ENCODE data around the gene FHOD1. TPM values are rescaled to one million over a fixed set of nuclear protein-coding genes. Genes with fewer than 3 reads are reported as not detected.
A peak's percentile ranks its signal among the peaks of the same experiment; 100 is the strongest.

FHOD1 gene
- total RNA-seq, 1 experiment from 2014 or later, result 23.2 TPM

- peaks cover 29% of the 10 kb centered on the region for H3K36me3 ChIP-seq
- H3K27ac ChIP-seq, result no peak overlapping the region
- no peak for DNase-seq
- H3K4me3 ChIP-seq, result peak overlapping the region; percentile 92
- no peaks in the 10 kb centered on the region for H3K27me3 ChIP-seq
- peaks cover 16% of the 10 kb centered on the region for H3K4me1 ChIP-seq
- H3K9me3 ChIP-seq (replicated peaks), result no peaks in the 10 kb centered on the region
Observed at GRCh38 chr16:67191411-67191994, 55.8 kb downstream of the FHOD1 start.

GRCh38 chr16:67190448-67191399, 56.6 kb downstream of the FHOD1 start:
- Histone ChIP-seq H3K27ac (no peak overlapping the region), H3K9me3 (replicated peaks) (no peaks in the 10 kb centered on the region), H3K27me3 (no peaks in the 10 kb centered on the region), H3K36me3 (peaks cover 22% of the 10 kb centered on the region), H3K4me1 (peaks cover 16% of the 10 kb centered on the region), H3K4me3 (no peak overlapping the region)
- DNase-seq, result peak; percentile 65 to 79

- no peak within 1 kb of the TSS for H3K4me3 ChIP-seq
- H3K27me3 ChIP-seq, result no peaks in the 10 kb centered on the region
- DNase-seq, result peak in 1 of 2 experiments; percentile 54
- peaks cover 16% of the 10 kb centered on the region for H3K4me1 ChIP-seq
- no peaks in the 10 kb centered on the region for H3K9me3 ChIP-seq (replicated peaks)
- H3K36me3 ChIP-seq, result peaks cover 15% of the 10 kb centered on the region
- no peak within 1 kb of the TSS for H3K27ac ChIP-seq
Observed at GRCh38 chr16:67190041-67190440, 57.2 kb downstream of the FHOD1 start, which contains the start of gene EXOC3L1. Gene EXOC3L1, minus strand, starts transcription at chr16:67190136. Its CDS starts 460 bp downstream, at chr16:67189676.

GRCh38 chr16:67188798-67189197, 58.5 kb downstream of the FHOD1 start:
- no peak for DNase-seq
- Histone ChIP-seq H3K9me3 (replicated peaks) (no peaks in the 10 kb centered on the region), H3K4me1 (peaks cover 16% of the 10 kb centered on the region), H3K36me3 (peaks cover 4% of the 10 kb centered on the region; the same call in 1 of the 2 replicates), H3K27me3 (no peaks in the 10 kb centered on the region), H3K27ac (no peak overlapping the region), H3K4me3 (no peak overlapping the region)

GRCh38 chr16:67188323-67188722, 59.0 kb downstream of the FHOD1 start:
- DNase-seq, result no peak
- H3K4me1 ChIP-seq, result peaks cover 16% of the 10 kb centered on the region
- 0 out of 2 replicates have a peak, but pooled peaks cover 1% of the 10 kb centered on the region for H3K36me3 ChIP-seq
- H3K27me3 ChIP-seq, result no peaks in the 10 kb centered on the region
- no peaks in the 10 kb centered on the region for H3K9me3 ChIP-seq (replicated peaks)
- H3K4me3 ChIP-seq, result no peak overlapping the region
- H3K27ac ChIP-seq, result no peak overlapping the region

- Histone ChIP-seq H3K9me3 (replicated peaks) (no peaks in the 10 kb centered on the region), H3K4me3 (no peak overlapping the region), H3K27me3 (no peaks in the 10 kb centered on the region), H3K4me1 (peaks cover 21% of the 10 kb centered on the region), H3K27ac (no peak overlapping the region), H3K36me3 (no peaks in the 10 kb centered on the region)
- peak; percentile 56 to 59 for DNase-seq
Observed at GRCh38 chr16:67187175-67187890, 59.9 kb downstream of the FHOD1 start.

- Histone ChIP-seq H3K4me1 (peaks cover 19% of the 10 kb centered on the region), H3K4me3 (no peak overlapping the region), H3K9me3 (replicated peaks) (no peaks in the 10 kb centered on the region), H3K36me3 (no peaks in the 10 kb centered on the region), H3K27ac (no peak overlapping the region), H3K27me3 (no peaks in the 10 kb centered on the region)
- no peak for DNase-seq
Observed at GRCh38 chr16:67186550-67186950, 60.7 kb downstream of the FHOD1 start.

GRCh38 chr16:67185651-67186134, 61.6 kb downstream of the FHOD1 start:
- peaks cover 11% of the 10 kb centered on the region for H3K4me1 ChIP-seq
- no peaks in the 10 kb centered on the region for H3K9me3 ChIP-seq (replicated peaks)
- no peak for DNase-seq
- no peak overlapping the region for H3K27ac ChIP-seq
- H3K27me3 ChIP-seq, result no peaks in the 10 kb centered on the region
- no peaks in the 10 kb centered on the region for H3K36me3 ChIP-seq
- no peak overlapping the region for H3K4me3 ChIP-seq

GRCh38 chr16:67184995-67185650, 62.2 kb downstream of the FHOD1 start:
- no peaks in the 10 kb centered on the region for H3K9me3 ChIP-seq (replicated peaks)
- H3K4me3 ChIP-seq, result no peak overlapping the region
- no peak overlapping the region for H3K27ac ChIP-seq
- no peaks in the 10 kb centered on the region for H3K36me3 ChIP-seq
- H3K4me1 ChIP-seq, result peaks cover 5% of the 10 kb centered on the region
- H3K27me3 ChIP-seq, result no peaks in the 10 kb centered on the region
- peak; percentile 95 to 97 for DNase-seq

- H3K4me3 ChIP-seq, result peak overlapping the region; percentile 84
- H3K27me3 ChIP-seq, result no peaks in the 10 kb centered on the region
- DNase-seq, result no peak
- H3K36me3 ChIP-seq, result no peaks in the 10 kb centered on the region
- H3K27ac ChIP-seq, result no peak overlapping the region
- H3K9me3 ChIP-seq (replicated peaks), result no peaks in the 10 kb centered on the region
- peaks cover 5% of the 10 kb centered on the region for H3K4me1 ChIP-seq
Observed at GRCh38 chr16:67184453-67184994, 62.8 kb downstream of the FHOD1 start.

GRCh38 chr16:67183627-67184452, 63.4 kb downstream of the FHOD1 start, which contains the start of gene MATCAP1:
Gene MATCAP1, minus strand, starts transcription at chr16:67183963. Its CDS starts 3,353 bp downstream, at chr16:67180610.
- peak within 1 kb of the TSS; percentile 84 for H3K4me3 ChIP-seq
- H3K4me1 ChIP-seq, result peaks cover 5% of the 10 kb centered on the region
- peak; percentile 99 to 100 for DNase-seq
- no peaks in the 10 kb centered on the region for H3K27me3 ChIP-seq
- peak within 1 kb of the TSS; percentile 94 for H3K27ac ChIP-seq
- no peaks in the 10 kb centered on the region for H3K9me3 ChIP-seq (replicated peaks)
- H3K36me3 ChIP-seq, result no peaks in the 10 kb centered on the region

GRCh38 chr16:67183284-67183626, 64.0 kb downstream of the FHOD1 start:
- Histone ChIP-seq H3K4me3 (peak overlapping the region; percentile 84), H3K27ac (peak overlapping the region; percentile 94), H3K36me3 (no peaks in the 10 kb centered on the region), H3K27me3 (no peaks in the 10 kb centered on the region), H3K9me3 (replicated peaks) (no peaks in the 10 kb centered on the region), H3K4me1 (peaks cover 5% of the 10 kb centered on the region)
- DNase-seq, result no peak

- Histone ChIP-seq H3K36me3 (no peaks in the 10 kb centered on the region), H3K27me3 (no peaks in the 10 kb centered on the region), H3K27ac (no peak overlapping the region), H3K9me3 (replicated peaks) (no peaks in the 10 kb centered on the region), H3K4me1 (peaks cover 5% of the 10 kb centered on the region), H3K4me3 (peak overlapping the region; percentile 84; the same call in 1 of the 2 replicates)
- DNase-seq, result peak in 1 of 2 experiments; percentile 45
Observed at GRCh38 chr16:67182288-67182687, 65.0 kb downstream of the FHOD1 start.
